HepG2 (cell line): ENCODE data around the gene MLST8. TPM values are rescaled to one million over a fixed set of nuclear protein-coding genes. Genes with fewer than 3 reads are reported as not detected.
A peak's percentile ranks its signal among the peaks of the same experiment; 100 is the strongest.

Experiments used
- DR1 ChIP-seq: sonication (generic); formaldehyde crosslinking; IDR thresholded peaks from 2 replicates; pipeline ENCODE4 v1.8.0; 2021; ENCODE audit warnings: mild to moderate bottlenecking, missing genetic modification reagents, inconsistent platforms
- JUND ChIP-seq: sonication (generic); formaldehyde crosslinking; IDR thresholded peaks from 2 replicates; pipeline ENCODE4 v1.8.0; 2022; ENCODE audit warnings: mild to moderate bottlenecking, missing genetic modification reagents
- MED13 ChIP-seq: sonication (generic); formaldehyde crosslinking; IDR thresholded peaks from 2 replicates; pipeline ENCODE4 v1.5.0; 2020; ENCODE audit warnings: missing genetic modification reagents
- MTA1 ChIP-seq: sonication (generic); formaldehyde crosslinking; IDR thresholded peaks from 2 replicates; pipeline ENCODE4 v1.4.0; 2020; ENCODE audit warnings: missing genetic modification reagents, mild to moderate bottlenecking, borderline replicate concordance
- RARG ChIP-seq: sonication (generic); formaldehyde crosslinking; IDR thresholded peaks from 2 replicates; pipeline ENCODE4 v1.4.0; 2020; ENCODE audit warnings: low read depth, mild to moderate bottlenecking, missing genetic modification reagents
- RBFOX2 ChIP-seq: fragments of 200-400 bp; formaldehyde crosslinking; IDR thresholded peaks from 2 replicates; pipeline ENCODE4 v1.6.1; 2017; ENCODE audit warnings: low read depth, mild to moderate bottlenecking, low read length
- REL ChIP-seq: sonication (generic); formaldehyde crosslinking; conservative IDR thresholded peaks from 2 replicates; pipeline ENCODE4 v1.8.0; 2022; ENCODE audit warnings: mild to moderate bottlenecking, missing genetic modification reagents, moderate library complexity
- SALL2 ChIP-seq: sonication (generic); formaldehyde crosslinking; IDR thresholded peaks from 2 replicates; pipeline ENCODE4 v1.8.1; 2023; ENCODE audit warnings: mild to moderate bottlenecking, missing genetic modification reagents, inconsistent platforms
- TMF1 ChIP-seq: sonication (generic); formaldehyde crosslinking; IDR thresholded peaks from 2 replicates; pipeline ENCODE4 v1.8.1; 2022; ENCODE audit warnings: low read depth, missing genetic modification reagents
- ZKSCAN8 ChIP-seq: IDR thresholded peaks from 2 replicates; pipeline ENCODE4 v1.6.1; 2016; ENCODE audit warnings: borderline replicate concordance, missing genetic modification reagents, missing compliant biosample characterization
- ZMYM3 ChIP-seq: sonication (generic); formaldehyde crosslinking; IDR thresholded peaks from 2 replicates; pipeline ENCODE4 v1.5.1; 2020; ENCODE audit warnings: mild to moderate bottlenecking, missing genetic modification reagents
- ZNF34 ChIP-seq: sonication (generic); formaldehyde crosslinking; IDR thresholded peaks from 2 replicates; pipeline ENCODE4 v1.4.0; 2020; ENCODE audit warnings: mild to moderate bottlenecking, missing genetic modification reagents, borderline replicate concordance
- ZNF557 ChIP-seq: sonication (generic); formaldehyde crosslinking; IDR thresholded peaks from 2 replicates; pipeline ENCODE4 v1.4.0; 2020; ENCODE audit warnings: missing genetic modification reagents
- ZNF572 ChIP-seq: sonication (generic); formaldehyde crosslinking; IDR thresholded peaks from 2 replicates; pipeline ENCODE4 v1.5.1; 2020; ENCODE audit warnings: mild to moderate bottlenecking, missing genetic modification reagents
- polyA plus RNA-seq, 8 experiments: library from polyadenylated mRNA; depleted of rRNA in 3 of 8; stranded (reverse) in 7 of 8; unstranded in 1 of 8; fragments of >200 nt; fragmentation: Illumina TruSeq in 4 of 8; extraction: Trizol in 4 of 8; gene quantifications; 2 replicates each; pipeline versions ENCODE4 v1.2.1 to v1.2.3, GENCODE V29; 2011 to 2016; ENCODE audit warnings: low read depth in 4 of 8, missing spikeins in 1 of 8, mixed read lengths in 1 of 8; ENCODE audit not compliant: insufficient read depth in 1 of 8
- total RNA-seq, 5 experiments: library from RNA; depleted of rRNA; stranded (reverse); fragments of >200 nt; fragmentation: Illumina TruSeq; extraction: Trizol; gene quantifications; 2 replicates each; pipeline ENCODE4 v1.2.3, GENCODE V29; 2016; ENCODE audit warnings: low read depth in 1 of 5
- TF ChIP-seq, protein P1 (sequence below): sonication (generic); formaldehyde crosslinking; IDR thresholded peaks from 2 replicates; pipeline ENCODE4 v1.4.0; 2020; ENCODE audit warnings: mild to moderate bottlenecking, missing genetic modification reagents
- TF ChIP-seq, protein P2 (sequence below): sonication (generic); formaldehyde crosslinking; IDR thresholded peaks from 2 replicates; pipeline ENCODE4 v1.4.0; 2020; ENCODE audit warnings: missing genetic modification reagents
- TF ChIP-seq, protein P3 (sequence below): sonication (generic); formaldehyde crosslinking; IDR thresholded peaks from 2 replicates; pipeline ENCODE4 v1.8.0; 2022; ENCODE audit warnings: low read depth, missing genetic modification reagents

Gene MLST8
- total and polyA plus RNA-seq, 2 of the 13 experiments (the other 11 are each of a cell fraction or from before 2014, with no cell fraction given) = 30.8 to 72.7 TPM

DNA sequence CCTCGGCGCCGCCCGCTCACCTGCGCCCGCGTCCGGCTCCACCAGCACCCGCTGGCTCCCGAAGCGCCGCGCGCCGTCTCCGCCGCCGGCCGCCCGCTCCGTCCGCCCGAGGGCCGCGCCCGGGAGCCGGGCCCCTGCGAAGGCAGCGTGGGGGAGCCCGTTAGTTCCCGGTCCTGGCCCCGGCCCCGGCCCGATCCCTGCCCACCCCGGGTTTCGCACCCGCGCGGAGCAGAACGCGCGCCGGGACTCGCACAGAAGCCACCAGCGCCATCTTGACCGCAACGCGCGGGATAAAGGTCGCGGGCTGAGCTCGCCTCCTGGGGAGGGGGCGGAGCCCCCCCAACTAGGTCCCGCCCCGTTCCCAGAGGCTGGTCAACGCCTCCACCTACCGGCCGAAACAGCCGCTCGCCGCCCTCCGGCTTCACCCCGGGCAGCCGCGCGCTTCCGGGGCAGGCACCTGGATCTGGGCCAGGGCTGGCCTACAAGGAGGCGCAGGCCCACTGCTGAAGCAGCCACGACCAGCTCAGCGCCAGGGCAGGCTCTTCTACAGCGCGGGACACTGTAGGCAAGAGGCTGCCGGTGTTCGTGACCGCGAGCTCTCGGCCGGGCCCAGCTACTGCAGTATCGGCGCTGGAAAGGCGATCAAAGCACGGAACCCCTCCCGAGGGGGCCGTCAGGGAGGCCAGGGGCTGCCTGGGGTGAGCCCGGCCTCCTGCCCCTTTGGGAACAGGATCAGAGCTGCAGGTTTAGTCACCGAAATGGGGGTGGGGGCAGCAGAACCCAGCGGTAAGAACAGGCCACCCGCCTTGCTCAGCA lies 46.2 kb downstream of the MLST8 start, which contains the start of gene ECI1 (continued):
- TF ChIP-seq, protein P1, sequence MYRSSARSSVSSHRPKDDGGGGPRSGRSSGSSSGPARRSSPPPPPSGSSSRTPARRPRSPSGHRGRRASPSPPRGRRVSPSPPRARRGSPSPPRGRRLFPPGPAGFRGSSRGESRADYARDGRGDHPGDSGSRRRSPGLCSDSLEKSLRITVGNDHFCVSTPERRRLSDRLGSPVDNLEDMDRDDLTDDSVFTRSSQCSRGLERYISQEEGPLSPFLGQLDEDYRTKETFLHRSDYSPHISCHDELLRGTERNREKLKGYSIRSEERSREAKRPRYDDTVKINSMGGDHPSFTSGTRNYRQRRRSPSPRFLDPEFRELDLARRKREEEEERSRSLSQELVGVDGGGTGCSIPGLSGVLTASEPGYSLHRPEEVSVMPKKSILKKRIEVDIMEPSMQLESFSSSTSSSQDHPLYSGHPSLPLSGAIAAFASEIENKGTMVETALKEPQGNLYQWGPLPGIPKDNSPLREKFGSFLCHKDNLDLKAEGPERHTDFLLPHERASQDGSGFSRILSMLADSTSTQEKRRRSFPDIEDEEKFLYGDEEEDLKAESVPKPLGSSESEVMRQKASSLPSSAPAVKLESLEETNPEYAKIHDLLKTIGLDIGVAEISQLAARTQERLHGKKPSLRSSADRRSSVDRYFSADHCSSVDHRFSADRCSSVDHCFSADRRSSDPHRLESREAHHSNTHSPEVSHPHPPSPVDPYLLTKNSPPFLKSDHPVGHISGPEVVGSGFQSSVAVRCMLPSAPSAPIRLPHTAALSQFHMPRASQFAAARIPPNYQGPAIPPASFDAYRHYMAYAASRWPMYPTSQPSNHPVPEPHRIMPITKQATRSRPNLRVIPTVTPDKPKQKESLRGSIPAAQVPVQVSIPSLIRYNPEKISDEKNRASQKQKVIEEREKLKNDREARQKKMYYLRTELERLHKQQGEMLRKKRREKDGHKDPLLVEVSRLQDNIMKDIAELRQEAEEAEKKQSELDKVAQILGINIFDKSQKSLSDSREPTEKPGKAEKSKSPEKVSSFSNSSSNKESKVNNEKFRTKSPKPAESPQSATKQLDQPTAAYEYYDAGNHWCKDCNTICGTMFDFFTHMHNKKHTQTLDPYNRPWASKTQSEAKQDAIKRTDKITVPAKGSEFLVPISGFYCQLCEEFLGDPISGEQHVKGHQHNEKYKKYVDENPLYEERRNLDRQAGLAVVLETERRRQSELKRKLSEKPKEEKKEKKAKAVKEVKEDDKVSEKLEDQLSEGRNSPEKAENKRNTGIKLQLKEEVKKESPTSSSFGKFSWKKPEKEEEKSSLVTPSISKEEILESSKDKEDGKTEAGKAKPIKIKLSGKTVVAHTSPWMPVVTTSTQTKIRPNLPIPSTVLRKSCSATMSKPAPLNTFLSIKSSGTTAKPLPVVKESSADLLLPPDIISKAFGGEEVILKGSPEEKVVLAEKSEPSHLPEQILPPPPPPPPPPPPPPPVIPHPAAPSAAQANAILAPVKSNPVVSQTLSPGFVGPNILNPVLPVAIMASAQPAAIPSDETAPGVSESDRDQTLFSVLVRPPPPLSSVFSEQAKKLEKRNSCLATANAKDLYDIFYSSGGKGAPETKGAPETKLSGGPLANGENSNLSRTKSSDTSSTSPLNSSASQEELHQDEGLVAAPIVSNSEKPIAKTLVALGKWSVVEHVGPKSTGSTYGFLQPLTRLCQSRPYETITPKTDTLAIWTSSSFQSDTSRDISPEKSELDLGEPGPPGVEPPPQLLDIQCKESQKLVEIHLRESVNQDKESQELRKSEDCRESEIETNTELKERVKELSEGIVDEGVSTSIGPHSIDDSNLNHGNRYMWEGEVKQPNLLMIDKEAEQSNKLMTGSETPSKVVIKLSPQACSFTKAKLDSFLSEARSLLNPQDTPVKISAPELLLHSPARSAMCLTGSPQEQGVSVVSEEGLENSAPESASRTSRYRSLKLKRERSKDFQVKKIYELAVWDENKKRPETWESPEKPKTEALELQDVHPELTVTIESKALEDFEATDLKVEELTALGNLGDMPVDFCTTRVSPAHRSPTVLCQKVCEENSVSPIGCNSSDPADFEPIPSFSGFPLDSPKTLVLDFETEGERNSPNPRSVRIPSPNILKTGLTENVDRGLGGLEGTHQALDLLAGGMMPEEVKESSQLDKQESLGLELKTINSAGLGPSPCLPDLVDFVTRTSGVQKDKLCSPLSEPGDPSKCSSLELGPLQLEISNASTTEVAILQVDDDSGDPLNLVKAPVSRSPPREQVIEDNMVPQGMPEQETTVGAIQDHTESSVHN (CRISPR knock-in tag) = no peak
- TF ChIP-seq ZNF572 (CRISPR knock-in tag) = peak; percentile 99
- TF ChIP-seq REL = peak; percentile 89
- TF ChIP-seq, protein P2, sequence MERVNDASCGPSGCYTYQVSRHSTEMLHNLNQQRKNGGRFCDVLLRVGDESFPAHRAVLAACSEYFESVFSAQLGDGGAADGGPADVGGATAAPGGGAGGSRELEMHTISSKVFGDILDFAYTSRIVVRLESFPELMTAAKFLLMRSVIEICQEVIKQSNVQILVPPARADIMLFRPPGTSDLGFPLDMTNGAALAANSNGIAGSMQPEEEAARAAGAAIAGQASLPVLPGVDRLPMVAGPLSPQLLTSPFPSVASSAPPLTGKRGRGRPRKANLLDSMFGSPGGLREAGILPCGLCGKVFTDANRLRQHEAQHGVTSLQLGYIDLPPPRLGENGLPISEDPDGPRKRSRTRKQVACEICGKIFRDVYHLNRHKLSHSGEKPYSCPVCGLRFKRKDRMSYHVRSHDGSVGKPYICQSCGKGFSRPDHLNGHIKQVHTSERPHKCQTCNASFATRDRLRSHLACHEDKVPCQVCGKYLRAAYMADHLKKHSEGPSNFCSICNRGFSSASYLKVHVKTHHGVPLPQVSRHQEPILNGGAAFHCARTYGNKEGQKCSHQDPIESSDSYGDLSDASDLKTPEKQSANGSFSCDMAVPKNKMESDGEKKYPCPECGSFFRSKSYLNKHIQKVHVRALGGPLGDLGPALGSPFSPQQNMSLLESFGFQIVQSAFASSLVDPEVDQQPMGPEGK = peak; percentile 100
- TF ChIP-seq RBFOX2 = peak; percentile 97
- TF ChIP-seq JUND (CRISPR knock-in tag) = no peak
- peak; percentile 34; the same call in 1 of the 2 replicates for TF ChIP-seq DR1
- peak; percentile 80; the same call in 1 of the 2 replicates for TF ChIP-seq ZKSCAN8 (CRISPR knock-in tag)
- no peak for TF ChIP-seq RARG (CRISPR knock-in tag)
- TF ChIP-seq MED13 (CRISPR knock-in tag) = 0 out of 2 replicates have a peak, but pooled peaks have one; percentile 56
- peak; percentile 49; the same call in 1 of the 2 replicates for TF ChIP-seq ZMYM3 (CRISPR knock-in tag)
- TF ChIP-seq SALL2 (CRISPR knock-in tag) = peak; percentile 65; the same call in 1 of the 2 replicates
- peak; percentile 84 for TF ChIP-seq MTA1 (CRISPR knock-in tag)
- 0 out of 2 replicates have a peak, but pooled peaks have one; percentile 51 for TF ChIP-seq ZNF557
- TF ChIP-seq, protein P3, sequence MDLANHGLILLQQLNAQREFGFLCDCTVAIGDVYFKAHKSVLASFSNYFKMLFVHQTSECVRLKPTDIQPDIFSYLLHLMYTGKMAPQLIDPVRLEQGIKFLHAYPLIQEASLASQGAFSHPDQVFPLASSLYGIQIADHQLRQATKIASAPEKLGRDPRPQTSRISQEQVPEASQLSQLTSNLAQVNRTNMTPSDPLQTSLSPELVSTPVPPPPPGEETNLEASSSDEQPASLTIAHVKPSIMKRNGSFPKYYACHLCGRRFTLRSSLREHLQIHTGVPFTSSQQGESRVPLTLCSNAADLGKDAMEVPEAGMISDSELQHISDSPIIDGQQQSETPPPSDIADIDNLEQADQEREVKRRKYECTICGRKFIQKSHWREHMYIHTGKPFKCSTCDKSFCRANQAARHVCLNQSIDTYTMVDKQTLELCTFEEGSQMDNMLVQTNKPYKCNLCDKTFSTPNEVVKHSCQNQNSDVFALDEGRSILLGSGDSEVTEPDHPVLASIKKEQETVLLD (CRISPR knock-in tag) = peak; percentile 85
- TF ChIP-seq TMF1 = peak; percentile 50
- no peak for TF ChIP-seq ZNF34 (CRISPR knock-in tag)
